DND-41 (cell line): ENCODE data around the gene MGAT5.

Source experiments
- CTCF ChIP-seq: IDR thresholded peaks from 2 replicates; pipeline ENCODE4 v1.5.1; 2012; ENCODE audit warnings: borderline replicate concordance, low read length, moderate library complexity, mild to moderate bottlenecking; ENCODE audit not compliant: poor library complexity, severe bottlenecking; ENCODE audit errors: extremely low read depth
- EZH2 ChIP-seq: IDR thresholded peaks from 3 replicates; pipeline ENCODE4 v1.6.1; 2012; ENCODE audit warnings: borderline replicate concordance, low read depth, mild to moderate bottlenecking, moderate library complexity, low read length, inconsistent platforms; ENCODE audit not compliant: severe bottlenecking

DNA sequence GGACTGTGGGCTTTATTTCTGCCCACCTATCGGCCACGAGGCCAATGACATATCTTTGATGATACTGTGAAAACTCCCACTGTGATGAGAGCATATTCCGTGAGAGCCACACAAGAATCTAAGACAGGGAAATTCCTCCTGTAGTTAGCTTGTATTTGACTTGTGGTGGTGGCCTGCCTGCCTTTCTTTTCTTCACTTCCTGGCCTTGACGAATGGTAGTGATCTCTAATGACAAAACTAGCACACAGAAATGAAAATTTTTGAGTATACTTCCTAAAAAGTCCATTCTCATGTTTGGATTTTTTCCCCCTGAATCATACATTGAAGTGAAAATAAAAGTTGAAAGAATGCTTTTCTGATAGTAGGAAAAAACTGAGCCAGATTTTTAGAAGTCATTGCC lies 94.4 kb downstream of the MGAT5 start:
- TF ChIP-seq CTCF: no peak
- TF ChIP-seq EZH2: no peak
